MM.1S (cell line): ENCODE data around the gene CAP2.

ENCODE experiments used
- DNase-seq: peaks from one replicate; pipeline ENCODE4 v3.0.0-alpha.2; 2015
- H2AFZ ChIP-seq: fragments of 300-600 bp; sonication (generic); 2 replicates; pipeline ENCODE4 v1.6.0; 2016; ENCODE audit warnings: antibody characterized with exemption, low read length
- H3F3A ChIP-seq: fragments of 300-600 bp; sonication (generic); 2 replicates; pipeline ENCODE4 v1.6.1; 2016; ENCODE audit warnings: mild to moderate bottlenecking, antibody characterized with exemption, low read length, moderate library complexity, mixed read lengths; ENCODE audit not compliant: insufficient read depth
- H3K27ac ChIP-seq: fragments of 300-600 bp; sonication (generic); 2 replicates; pipeline ENCODE4 v1.5.1; 2016; ENCODE audit warnings: mild to moderate bottlenecking, low read length
- H3K27me3 ChIP-seq: fragments of 300-600 bp; sonication (generic); replicated peaks from 2 replicates; pipeline ENCODE4 v1.6.0; 2016; ENCODE audit warnings: low read length; ENCODE audit not compliant: insufficient read depth
- H3K36me3 ChIP-seq: fragments of 300-600 bp; sonication (generic); replicated peaks from 2 replicates; pipeline ENCODE4 v1.6.1; 2016; ENCODE audit warnings: mild to moderate bottlenecking, low read length, mixed read lengths; ENCODE audit not compliant: insufficient read depth
- H3K4me1 ChIP-seq: fragments of 300-600 bp; sonication (generic); 2 replicates; pipeline ENCODE4 v1.6.1; 2016; ENCODE audit warnings: low read length, mixed read lengths
- H3K4me2 ChIP-seq: fragments of 300-600 bp; sonication (generic); 2 replicates; pipeline ENCODE4 v1.6.0; 2016; ENCODE audit warnings: low read depth, low read length
- H3K4me3 ChIP-seq: fragments of 300-600 bp; sonication (generic); 2 replicates; pipeline ENCODE4 v1.5.1; 2016; ENCODE audit warnings: low read length, mixed read lengths
- H3K79me2 ChIP-seq: fragments of 300-600 bp; sonication (generic); 2 replicates; pipeline ENCODE4 v1.6.1; 2016; ENCODE audit warnings: mixed run types, low read length, mixed read lengths
- H3K9ac ChIP-seq: fragments of 300-600 bp; sonication (generic); 2 replicates; pipeline ENCODE4 v1.6.1; 2016; ENCODE audit warnings: low read length, mixed read lengths
- H3K9me2 ChIP-seq: fragments of 300-600 bp; sonication (generic); replicated peaks from 2 replicates; pipeline ENCODE4 v1.6.1; 2016; ENCODE audit warnings: mild to moderate bottlenecking, low read length, mixed read lengths; ENCODE audit not compliant: insufficient read depth
- H3K9me3 ChIP-seq: fragments of 300-600 bp; sonication (generic); replicated peaks from 2 replicates; pipeline ENCODE4 v1.6.1; 2016; ENCODE audit warnings: mild to moderate bottlenecking, low read length, mixed read lengths; ENCODE audit not compliant: insufficient read depth
- H4K20me1 ChIP-seq: fragments of 300-600 bp; sonication (generic); 2 replicates; pipeline ENCODE4 v1.6.1; 2016; ENCODE audit warnings: mild to moderate bottlenecking, low read length, moderate library complexity, mixed read lengths; ENCODE audit not compliant: insufficient read depth
- CTCF ChIP-seq: fragments of 300-600 bp; sonication (generic); IDR thresholded peaks from 2 replicates; pipeline ENCODE4 v1.5.1; 2016; ENCODE audit warnings: antibody characterized with exemption, low read length, mixed read lengths
- EZH2 ChIP-seq: fragments of 300-600 bp; sonication (generic); optimal IDR thresholded peaks from 2 replicates; pipeline ENCODE3; 2017; ENCODE audit warnings: low read depth, mild to moderate bottlenecking, antibody characterized with exemption, low read length, mixed read lengths
- EZH2phosphoT487 ChIP-seq: fragments of 300-600 bp; sonication (generic); IDR thresholded peaks from 2 replicates; pipeline ENCODE4 v1.6.1; 2018; ENCODE audit warnings: antibody characterized with exemption, low read length

Gene CAP2

GRCh38 chr6:17601386-17601703 is 207.9 kb downstream of the CAP2 start:
- peak overlapping the region; percentile 97 for H2AFZ ChIP-seq

DNA sequence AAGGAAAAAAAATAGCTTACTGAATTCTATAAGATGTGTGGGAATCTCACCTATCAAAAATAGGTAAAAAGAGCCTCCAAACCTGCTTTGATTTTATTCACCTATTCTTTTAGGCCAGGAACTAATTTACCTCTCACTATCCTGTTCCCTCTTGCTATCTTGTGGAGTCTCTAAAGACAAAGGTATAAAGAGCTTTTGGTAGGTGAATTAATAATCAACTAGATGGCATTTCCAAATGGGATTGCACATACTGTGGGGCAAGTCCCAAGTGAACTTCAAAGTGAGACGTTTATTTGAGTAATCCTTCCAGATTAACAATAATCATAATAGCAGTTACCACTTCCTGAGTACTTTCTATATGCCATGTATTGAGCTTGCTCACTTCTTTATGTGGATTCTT is 209.5 kb downstream of the CAP2 start:
- H3K4me2 ChIP-seq = no peak overlapping the region

More at GRCh38 chr6:17601386-17601703, 207.9 kb downstream of the CAP2 start:
- Histone ChIP-seq H3K9me2 (no peaks in the 10 kb centered on the region), H3K27me3 (no peaks in the 10 kb centered on the region), H3K9ac (peak overlapping the region; percentile 86; the same call in 1 of the 2 replicates), H3K27ac (peak overlapping the region; percentile 81; the same call in 1 of the 2 replicates), H3F3A (peaks cover 6% of the 10 kb centered on the region), H3K9me3 (no peaks in the 10 kb centered on the region), H3K4me3 (peak overlapping the region; percentile 64), H3K4me1 (no peaks in the 10 kb centered on the region; the same call in 1 of the 2 replicates), H3K36me3 (no peaks in the 10 kb centered on the region), H3K79me2 (peaks cover 20% of the 10 kb centered on the region), H4K20me1 (peaks cover 4% of the 10 kb centered on the region; the same call in 1 of the 2 replicates), H3K4me2 (peak overlapping the region; percentile 91)
- TF ChIP-seq CTCF (no peak), EZH2phosphoT487 (no peak), EZH2 (no peak)
- no peak for DNase-seq

DNA sequence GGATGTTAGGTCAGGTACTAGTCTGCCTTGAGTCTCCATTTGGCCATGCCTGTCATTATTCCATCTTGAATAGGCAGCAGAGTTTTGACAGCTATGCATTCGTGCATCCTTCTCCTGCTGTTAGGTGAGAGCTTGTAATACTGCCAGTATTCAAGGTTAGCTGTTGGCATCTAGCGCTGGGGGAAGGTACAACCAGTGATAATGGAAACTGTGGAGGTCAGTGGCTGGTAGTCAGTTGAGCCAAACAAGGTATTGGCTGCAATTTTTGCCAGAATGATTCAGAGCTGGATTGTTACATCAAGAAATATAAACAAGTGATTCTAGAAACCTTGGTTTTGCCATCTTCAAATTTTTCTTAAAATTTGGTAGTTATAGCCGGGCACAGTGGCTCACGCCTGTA is 213.2 kb downstream of the CAP2 start:
- Histone ChIP-seq H3K4me2 (no peak overlapping the region), H3K4me1 (no peaks in the 10 kb centered on the region; the same call in 1 of the 2 replicates), H3K79me2 (peaks cover 10% of the 10 kb centered on the region), H3K9me2 (no peaks in the 10 kb centered on the region), H3K4me3 (no peak overlapping the region), H3K9me3 (no peaks in the 10 kb centered on the region), H3K9ac (no peak overlapping the region), H3K36me3 (no peaks in the 10 kb centered on the region), H3K27me3 (no peaks in the 10 kb centered on the region), H2AFZ (no peak overlapping the region), H3K27ac (no peak overlapping the region), H4K20me1 (peaks cover 4% of the 10 kb centered on the region; the same call in 1 of the 2 replicates), H3F3A (no peaks in the 10 kb centered on the region; the same call in 1 of the 2 replicates)
- TF ChIP-seq EZH2phosphoT487 (no peak), EZH2 (no peak), CTCF (no peak)
- DNase-seq = no peak

More for the DNA sequence above, 209.5 kb downstream of the CAP2 start:
- Histone ChIP-seq H3K27me3 (no peaks in the 10 kb centered on the region), H3F3A (peaks cover 6% of the 10 kb centered on the region), H3K36me3 (no peaks in the 10 kb centered on the region), H3K9ac (no peak overlapping the region), H2AFZ (no peak overlapping the region), H3K4me1 (no peaks in the 10 kb centered on the region; the same call in 1 of the 2 replicates), H3K9me3 (no peaks in the 10 kb centered on the region), H4K20me1 (peaks cover 4% of the 10 kb centered on the region; the same call in 1 of the 2 replicates), H3K4me3 (no peak overlapping the region), H3K9me2 (no peaks in the 10 kb centered on the region), H3K79me2 (peaks cover 20% of the 10 kb centered on the region), H3K27ac (no peak overlapping the region)
- TF ChIP-seq EZH2 (no peak), CTCF (no peak), EZH2phosphoT487 (no peak)
- DNase-seq = no peak
